ENCODE results near the gene HDGF. TPM values are rescaled to one million over a fixed set of nuclear protein-coding genes. Genes with fewer than 3 reads are reported as not detected.

HDGF gene
- polyA plus RNA-seq (2013, experiment 1 of 2; ENCODE audit: insufficient read length): 235 TPM
- 226 TPM for polyA plus RNA-seq (2013, experiment 2 of 2; ENCODE audit: insufficient read length)

DNA sequence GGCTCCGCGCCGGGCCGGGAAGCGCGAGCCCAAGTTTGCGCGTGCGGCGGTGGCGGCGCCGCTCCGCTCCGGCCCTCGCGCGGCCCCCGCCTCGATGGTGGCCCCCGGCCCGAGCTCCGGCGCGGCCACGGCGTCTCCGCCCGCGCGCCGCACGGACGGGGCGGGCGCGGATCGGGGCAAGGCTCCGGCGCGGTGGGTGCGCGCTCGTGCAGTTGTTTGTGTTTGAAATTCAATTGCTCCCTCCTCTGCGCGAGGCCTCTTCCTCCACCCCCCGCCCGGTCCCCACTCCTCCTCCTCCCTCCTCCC is at the start of gene HDGF:
TSS of gene HDGF (minus strand) at position 225 of the 306 bp plus-strand sequence. CDS start 246 bp downstream, outside the sequence.
- no peak for DNase-seq

DNA sequence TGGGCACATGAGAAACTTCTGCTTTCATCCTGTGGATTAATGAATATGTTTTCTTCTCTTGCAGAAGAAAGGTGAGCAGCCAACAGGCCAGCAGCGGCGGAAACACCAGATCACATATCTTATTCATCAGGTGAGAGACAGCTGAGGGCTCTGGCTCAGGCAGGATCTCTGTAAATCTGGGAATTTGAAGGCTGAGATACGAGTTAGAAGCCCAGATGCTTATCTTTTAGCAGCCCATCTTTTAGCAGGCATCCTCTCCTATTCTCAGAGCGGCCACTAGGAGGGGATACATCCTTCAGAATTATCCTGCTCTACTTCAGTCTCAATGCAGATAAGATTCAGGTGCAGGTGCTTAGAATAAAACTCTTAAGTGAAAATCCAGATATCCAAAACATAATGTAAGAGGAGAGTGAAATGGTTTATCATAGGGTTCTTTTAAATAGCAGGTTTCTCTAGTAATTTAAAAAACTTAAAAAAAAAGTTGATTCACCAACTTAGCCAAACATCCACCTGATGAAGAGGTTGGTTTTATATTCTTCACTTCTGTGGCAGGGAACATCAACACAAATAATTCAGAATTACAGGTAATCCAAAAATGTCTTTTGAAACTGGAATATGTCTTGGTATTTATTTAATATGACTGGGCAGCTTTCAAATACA is 45.9 kb upstream of the HDGF start:
- DNase-seq: peak; percentile 53

DNA sequence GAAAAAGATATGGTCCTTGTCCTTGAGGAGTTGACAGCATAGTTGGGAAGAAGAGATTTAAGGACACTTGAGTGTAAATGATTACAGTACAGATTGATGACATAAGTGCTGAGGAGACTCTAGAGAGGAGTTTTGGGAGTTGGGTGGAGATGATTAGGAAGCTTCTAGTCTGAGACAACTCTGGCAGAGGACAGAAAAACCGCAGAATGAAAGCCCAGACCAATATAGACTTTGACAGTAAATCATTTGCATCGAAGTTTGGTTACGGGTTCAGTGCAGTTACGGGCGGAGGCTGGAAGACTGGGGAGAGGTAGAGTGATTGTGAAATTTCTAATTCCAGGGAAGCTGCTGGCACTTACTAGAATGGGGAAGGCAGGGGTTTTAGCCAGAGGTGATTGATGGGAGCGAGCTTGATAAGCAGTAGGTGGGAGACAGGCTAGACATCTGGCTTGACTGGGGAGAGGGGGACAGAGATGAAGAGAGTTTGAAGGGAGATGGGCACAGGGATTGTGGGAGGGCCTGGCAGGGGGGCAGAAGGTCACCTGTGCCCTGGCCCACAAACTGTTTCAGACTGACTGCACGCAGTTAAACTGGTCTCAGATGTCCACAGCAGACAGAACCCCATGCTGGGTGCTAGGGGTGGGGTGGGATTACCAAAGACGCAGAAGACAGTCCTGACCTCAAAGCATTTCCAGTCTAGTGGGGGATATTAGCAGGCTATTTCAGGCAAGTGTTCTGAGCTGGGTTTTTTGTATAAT is 45.0 kb upstream of the HDGF start:
- DNase-seq: no peak

DNA sequence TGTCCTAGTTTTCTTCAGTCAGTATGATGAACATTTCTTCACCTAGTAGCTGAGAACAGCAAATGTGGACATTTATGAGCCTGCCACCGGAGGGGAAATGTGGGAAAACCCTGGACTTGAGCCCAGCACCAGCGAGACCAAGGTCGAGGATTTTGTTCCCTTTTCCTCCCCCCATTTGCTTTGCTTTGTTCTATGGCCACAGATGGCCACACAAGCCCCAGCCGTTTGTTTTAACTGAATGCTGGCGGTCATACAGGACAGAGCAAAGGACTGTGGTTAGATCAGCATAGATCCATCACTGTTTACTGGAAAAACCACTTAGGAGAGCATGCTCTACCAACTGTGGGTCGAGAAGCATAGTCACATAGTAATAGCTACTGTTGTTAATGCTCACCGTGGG is 44.3 kb upstream of the HDGF start:
- no peak for DNase-seq

DNA sequence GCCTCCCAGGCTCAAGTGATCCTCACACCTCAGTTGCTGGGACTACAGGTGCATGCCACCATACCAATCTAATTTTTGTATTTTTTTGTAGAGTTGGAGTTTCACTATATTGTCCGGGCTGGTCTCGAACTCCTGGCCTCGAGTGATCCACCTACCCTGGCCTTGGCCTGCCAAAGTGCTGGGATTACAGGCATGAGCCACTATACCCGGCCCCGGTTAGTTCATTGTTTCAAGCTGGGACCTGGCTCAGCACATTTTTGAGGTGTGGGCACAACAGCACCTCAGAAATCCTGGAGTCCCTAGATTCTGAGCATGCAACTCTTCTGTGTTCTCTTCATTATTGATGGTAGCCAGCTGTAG is 43.9 kb upstream of the HDGF start:
- no peak for DNase-seq

DNA sequence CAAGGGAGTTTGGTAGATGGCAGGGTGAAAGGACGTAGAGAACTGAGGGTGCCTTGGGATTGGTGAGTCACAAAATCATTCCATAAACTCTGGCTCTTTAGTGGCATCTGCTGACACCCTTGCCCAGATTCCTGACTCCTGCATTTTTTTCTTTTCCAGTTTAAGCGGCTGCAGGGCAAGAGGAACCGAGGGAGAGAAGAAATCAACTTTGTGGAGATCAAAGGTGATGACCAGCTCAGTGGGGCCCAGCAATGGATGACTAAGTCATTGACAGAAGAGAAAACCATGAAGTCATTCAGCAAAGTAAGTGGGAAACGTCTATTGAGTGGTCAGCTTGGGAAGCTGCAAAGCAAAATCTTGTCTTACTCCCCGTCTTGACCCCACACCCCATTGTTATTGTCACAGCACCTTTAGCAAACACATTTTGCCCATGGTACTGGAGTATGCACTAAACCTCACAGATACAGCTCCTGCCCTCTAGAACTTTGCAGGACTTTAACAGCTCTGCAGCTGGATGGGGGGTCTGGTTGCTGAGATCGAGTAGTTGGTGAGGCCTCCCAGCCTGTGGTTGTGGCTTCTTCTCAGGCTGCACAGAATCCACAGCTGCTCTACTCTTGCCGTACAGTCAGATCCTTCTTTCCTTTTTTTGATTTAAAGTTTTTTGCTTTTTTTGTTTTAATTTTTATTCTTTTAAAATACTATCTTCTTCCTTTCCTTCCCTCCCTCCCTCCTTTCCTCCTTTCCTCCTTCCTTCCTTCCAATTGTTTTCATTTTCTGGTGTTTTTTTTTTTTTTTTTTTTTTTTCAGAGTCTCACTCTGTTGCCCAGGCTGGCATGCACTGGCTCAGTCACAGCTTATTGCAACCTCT is 43.3 kb upstream of the HDGF start:
- no peak for DNase-seq

DNA sequence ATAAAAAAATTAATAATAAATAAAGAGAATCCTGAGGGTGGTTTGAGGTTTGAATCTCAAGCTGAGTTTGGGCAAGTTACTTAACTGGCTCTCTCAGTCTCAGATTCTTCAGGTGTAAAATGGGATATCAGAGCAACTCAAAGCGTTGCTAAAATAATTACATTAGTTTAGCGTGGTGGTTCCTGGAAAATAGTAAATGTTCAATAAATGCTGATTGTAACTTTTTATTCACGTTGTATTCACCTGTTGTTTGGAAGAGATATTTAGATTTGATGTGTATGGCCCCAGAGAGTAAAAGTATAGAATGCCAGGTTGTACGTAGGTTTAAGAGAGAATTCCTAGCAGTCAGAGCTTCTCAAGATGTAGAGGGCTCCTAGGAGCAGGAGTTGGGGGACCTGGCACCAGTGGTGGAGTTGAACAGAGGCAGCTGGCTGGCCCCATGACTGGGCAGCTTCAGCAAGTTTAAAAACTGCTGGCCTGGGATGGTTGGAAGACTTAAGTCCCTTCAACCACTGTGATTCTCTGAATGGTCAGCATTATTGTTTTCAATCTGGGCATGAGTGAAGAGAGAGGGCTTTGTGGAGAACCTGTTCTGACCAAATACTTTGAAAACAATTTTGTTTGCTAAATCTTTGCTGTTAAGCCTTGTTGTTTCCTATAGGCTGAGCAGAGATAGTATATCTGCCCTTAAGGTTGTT is 38.3 kb upstream of the HDGF start:
- no peak for DNase-seq

DNA sequence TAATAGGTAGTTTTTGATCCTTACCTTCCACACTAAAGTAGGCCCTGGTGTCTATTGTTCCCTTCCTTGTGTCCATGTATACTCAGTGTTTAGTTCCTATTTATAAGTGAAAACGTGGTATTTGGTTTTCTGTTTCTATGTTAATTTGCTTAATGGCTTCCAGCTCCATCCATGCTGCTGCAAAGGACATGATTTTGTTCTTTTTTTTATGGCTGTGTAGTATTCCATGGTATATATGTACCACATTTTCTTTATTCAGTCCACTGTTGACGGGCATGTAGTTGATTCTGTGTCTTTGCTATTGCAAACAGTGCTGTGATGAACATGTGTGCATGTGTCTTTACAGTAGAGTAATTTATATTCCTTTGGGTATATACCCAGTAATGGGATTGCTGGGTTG is 36.7 kb upstream of the HDGF start:
- no peak for DNase-seq

DNA sequence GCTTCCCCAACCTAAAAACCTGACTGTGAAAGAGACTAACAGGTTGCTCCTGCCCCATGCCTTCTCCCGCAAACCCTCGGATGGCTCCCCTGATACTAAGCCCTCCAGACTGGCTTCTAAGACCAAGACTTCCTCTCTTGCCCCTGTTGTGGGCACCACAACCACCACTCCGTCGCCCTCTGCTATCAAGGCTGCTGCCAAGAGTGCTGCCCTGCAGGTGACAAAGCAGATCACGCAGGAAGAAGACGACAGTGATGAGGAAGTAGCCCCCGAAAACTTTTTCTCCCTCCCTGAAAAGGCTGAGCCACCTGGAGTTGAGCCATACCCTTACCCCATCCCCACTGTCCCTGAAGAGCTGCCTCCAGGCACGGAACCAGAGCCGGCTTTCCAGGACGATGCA is 35.2 kb upstream of the HDGF start:
- DNase-seq: no peak

DNA sequence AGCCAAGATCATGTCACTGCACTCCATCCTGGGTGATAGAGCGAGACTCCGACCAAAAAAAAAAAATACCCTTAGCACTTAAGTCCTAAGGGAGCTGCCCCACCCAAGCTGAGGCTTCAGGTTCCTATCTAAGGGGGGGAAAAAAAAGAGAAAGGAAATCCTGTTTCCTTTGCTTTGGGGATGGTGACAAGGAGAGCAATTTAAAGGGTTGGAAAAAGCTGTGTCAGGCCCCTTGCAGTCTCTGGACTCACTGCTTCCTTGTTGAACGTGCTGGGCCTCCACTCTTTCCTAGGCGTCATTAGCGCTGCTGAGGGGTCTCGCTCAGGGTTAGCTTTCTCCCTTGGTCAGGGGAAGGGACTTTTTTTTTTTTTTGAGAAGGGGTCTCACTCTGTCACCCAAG is 34.0 kb upstream of the HDGF start:
- DNase-seq: no peak

DNA sequence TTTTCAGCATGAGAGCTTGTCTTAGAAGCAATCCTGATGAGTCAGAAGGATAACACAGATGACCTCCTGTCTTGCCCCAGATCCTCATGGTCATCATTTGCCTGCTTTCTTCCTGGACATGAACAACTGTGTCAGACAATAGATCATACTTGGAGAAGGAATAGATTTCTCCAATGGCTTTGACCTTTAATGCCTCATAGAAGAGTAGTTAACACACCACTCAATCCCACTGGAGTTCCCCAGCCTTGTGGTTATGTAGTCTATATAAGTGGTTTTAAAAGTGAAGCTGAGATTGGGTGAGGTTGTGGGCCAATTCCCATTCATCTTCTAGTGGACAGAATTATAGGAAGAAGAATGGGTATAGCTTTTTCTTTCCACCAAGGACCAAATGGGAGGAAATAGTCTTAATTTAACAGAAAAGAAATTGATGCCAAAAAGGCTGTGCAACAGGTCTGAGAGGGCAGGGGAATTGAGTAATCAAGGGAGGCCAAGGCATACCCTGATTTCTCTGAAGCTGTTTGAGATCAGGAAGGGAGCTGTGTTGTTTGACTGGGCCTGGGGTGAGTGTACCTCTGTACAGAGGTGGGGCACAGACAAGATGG is 30.2 kb upstream of the HDGF start:
- DNase-seq: no peak

DNA sequence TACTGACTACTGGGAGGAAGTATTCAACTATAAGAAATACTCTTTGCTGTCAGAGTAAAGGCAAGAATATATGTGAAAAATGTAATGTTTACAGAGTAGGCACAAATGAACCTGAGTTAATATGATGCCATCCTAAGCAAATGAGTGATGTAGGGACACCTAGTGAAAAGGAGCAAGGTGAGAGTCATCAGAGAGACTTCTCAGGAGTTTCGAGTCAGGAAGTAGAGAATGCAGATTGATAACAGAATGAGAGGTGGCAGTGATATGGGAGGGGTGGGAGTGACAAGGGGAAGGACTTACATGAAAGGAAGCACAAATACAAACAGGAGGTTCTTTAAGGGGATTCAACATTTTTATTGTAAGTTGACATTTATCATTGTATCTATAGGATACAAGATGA is 26.1 kb upstream of the HDGF start:
- DNase-seq: no peak

DNA sequence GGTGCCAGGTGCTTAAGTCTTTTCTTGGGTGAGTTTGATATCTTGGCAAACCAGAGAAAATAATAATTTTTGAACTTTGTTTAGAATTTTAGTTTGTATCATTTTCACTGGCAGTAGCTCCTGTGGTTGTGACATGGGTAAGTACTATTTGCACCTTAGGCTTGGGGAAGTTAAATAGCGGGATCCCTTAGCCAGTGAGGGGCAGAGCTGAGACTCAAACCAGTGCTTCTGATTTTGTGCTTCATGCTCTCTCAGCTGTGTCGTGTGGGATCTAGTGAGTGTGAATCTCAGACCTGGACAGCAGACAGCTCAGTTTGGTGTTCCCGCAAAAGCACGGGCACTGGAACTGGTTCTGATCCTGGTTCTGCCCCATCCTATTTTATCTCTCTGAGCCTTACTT is 25.5 kb upstream of the HDGF start:
- no peak for DNase-seq

DNA sequence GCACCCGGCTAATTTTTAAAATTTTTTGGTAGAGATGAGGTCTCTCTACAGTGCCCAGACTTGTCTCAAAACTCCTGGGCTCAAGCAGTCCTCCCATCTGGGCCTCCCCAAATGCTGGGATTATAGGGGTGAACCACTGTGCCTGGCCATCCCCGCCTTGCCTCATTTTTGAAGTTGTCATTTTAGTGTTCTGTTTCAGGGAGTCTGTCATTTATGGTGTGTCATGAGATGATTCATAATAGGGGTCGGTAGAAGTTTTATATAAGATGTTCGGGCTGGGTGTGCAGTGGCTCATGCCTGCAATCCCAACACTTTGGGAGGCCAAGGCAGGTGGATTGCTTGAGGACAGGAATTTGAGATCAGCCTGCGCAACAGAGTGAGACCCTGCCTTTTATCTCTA is 24.3 kb upstream of the HDGF start:
- no peak for DNase-seq

DNA sequence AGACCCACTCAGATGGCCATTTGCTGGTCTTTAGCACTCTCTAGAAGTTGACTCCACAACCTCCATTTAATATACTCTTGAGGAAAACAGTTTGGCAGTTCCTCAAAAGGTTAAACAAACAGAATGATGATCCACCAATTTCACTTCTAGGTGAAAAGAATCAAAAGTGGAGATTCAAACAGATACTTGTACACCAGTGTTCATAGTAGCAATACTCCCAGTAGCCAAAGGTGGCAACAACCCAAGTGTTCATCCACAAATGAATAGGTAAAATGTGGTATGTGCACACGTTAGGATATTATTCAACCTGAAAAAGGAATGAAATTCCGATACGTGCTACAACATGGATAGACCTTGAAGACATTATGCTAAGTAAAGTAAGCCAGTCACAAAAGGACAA is 22.1 kb upstream of the HDGF start:
- DNase-seq: no peak

DNA sequence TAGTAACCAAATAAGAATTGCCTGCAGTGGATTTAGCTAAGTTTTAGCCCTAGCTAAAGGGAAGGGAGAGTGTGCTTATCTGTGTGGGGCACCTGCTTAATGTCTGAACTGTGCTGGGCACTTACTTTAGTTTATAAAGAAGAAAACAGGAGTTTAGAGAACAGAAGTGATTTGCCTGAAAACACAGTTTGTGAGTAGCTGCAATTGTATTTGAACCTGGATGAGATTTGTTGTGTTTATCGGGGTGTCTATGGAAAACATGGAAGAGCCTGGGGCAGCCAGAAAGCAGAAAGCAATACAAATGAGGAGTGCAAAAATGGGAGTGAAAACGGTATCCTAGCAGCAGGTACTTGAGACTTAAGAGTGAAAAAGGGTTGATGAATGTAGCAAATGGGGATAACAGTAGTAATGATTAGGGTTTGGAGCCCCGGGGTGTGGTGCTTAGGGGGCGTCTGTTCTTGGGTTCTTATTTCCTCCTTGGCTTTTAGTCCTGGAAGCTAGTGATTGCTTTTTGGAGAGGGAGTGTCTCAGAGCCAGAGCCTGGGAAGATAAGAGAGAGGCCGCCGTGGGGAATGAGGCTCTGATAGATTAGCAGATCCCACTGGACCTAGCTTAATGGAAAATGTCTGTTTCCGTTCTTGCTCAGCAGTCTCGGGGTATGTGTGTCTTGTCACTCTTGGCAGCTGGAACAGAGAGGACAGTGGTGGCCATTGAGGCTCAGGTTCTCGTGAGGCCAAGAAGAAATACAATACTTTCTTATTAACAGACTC is 21.4 kb upstream of the HDGF start:
- no peak for DNase-seq

DNA sequence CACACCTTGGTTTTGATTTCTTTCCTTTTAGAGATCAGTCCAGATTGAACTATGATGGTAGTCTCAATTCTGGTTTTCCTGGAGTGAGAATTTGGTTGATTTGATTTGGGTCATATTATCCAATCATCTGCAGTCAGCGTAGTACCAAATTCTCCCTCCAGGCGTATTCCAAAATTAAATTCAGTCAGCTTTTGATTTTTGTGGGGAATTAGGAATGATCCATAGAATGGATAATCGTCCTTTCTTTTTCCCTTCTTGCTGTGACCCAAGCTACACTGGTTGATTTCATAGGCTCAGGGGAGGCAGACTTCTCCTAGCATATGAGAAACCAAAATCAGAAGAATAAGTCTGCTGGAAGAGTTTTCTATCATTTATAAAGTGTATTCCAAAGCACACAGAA is 20.7 kb upstream of the HDGF start:
- no peak for DNase-seq

DNA sequence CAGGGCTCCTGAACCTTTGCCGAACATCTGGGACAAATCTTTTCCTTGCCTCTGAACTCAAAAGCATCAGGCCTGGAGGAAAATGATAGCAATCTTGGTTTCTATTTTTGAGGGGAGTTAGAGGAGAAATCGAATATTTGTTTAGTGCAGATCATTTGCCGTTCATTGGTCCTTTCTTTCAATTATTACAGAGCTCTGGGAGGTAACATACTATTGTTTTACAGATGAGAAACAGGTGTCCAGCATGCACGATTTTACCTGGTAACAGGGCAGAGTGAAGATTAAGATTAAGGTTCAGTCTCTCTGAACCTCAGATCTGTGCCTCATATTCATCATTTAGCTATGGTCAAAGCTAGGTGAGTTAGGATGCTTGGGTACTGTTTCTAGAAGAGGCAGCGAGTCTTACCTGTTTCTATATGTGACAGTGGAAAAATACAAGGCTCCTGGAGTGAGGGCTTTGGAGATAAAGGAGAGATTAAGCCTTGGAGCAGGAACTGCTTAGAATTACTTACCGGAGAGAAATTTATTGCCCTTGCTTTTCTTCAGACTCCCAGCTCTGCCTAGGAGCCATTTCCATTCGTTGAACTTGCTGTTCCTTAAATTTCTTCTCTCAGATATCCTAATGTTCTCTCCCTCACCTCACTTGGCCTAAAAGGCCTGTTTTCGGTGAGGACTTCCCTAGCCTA is 17.3 kb upstream of the HDGF start:
- no peak for DNase-seq

DNA sequence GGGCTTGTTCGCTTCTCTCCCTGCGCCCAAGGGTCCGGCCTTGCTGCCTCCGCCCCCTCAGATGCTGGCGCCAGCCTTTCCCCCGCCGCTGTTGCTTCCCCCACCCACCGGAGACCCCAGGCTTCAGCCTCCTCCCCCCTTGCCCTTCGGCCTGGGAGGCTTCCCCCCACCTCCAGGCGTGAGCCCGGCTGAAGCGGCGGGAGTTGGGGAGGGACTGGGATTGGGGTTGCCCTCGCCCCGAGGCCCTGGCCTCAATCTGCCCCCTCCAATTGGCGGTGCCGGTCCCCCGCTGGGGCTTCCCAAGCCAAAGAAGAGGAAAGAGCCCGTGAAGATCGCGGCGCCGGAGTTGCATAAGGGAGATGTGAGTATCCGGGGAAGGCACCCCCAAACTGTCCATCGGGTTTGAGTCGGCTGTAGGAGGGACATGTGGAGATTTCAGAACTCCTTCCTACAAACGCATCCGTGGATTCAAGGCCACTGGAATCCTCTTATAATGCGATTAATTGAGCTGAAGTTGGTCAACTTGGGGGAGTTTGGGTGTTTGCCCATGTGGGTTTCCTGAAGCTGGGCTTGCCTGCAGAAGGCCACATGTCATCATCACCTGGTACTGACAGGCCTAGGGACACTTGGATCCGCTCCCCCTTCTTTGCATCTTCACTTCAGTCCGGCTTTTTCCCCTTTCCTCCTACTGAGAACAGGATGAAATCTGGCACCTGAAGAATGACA is 16.6 kb upstream of the HDGF start:
- DNase-seq: no peak

DNA sequence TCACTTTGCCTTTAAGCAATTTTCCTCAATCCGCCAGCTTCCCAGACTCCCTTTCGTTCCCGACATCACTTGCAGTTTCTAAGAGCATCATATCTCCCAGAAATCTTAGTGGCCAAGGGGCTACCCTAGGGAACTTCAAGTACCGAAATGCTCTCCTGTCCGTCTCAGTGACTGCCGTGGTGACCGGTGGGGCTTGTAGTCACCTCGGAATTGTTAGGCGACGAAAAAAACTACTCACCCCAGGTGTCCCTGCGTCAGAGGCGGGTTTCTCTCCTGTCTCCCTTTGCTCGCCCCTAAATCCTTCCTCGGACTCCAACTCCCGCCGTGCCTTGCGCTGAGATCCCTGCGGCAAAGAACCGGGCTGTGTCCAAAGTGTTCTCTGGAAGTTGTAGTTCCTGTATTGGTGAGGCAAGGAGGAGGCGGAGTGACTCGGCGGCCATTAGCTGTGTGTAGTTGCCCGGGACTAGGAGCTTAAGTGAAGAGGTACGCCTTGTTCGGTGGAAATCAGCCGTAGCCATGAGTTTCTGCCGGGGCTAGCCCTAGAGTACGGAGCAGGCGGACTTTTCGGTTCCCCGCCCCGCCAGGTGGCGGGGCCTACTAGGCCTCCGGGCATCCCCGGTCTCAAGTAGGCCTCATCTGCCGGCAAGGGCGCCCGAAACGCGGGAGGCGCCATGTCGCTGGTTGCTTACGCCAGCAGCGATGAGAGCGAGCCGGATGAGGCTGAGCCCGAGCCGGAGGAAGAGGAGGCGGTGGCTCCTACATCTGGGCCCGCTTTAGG is 15.8 kb upstream of the HDGF start, which contains the start of gene PRCC:
TSS of gene PRCC (plus strand) at position 435 of the 778 bp plus-strand sequence. CDS start at position 672, 237 bp downstream.
- DNase-seq: peak; percentile 100
